Activated CD8-positive, alpha-beta memory T cell treated with anti-CD3 and anti-CD28 coated beads, Interleukin-2, amount 10 ng/mL, durations not matched to agents 7 days and 5 days (primary cell): ENCODE data around the gene GYS1. TPM values are rescaled to one million over a fixed set of nuclear protein-coding genes. Genes with fewer than 3 reads are reported as not detected.

Experiments
- ATAC-seq: fragments of 150-1000 bp; cut with Tn5 transposase; one replicate; pipeline ENCODE4 v1.10.0; 2021; ENCODE audit warnings: moderate library complexity
- CTCF ChIA-PET: fragments of 350-600 bp; sonication (Branson Sonifier 250); formaldehyde crosslinking; loops from one replicate; lab custom pipeline; 2021; ENCODE audit warnings: antibody characterized with exemption; lab: Charles Lee
- DNase-seq: peaks from one replicate; pipeline ENCODE4 v3.0.0-alpha.2; 2020
- H3K27ac Mint-ChIP-seq: one replicate; pipeline ENCODE4 v1.8.0; 2021; ENCODE audit warnings: mild to moderate bottlenecking, mixed read lengths
- H3K27me3 Mint-ChIP-seq: one replicate; pipeline ENCODE4 v1.8.0; 2021; ENCODE audit warnings: mixed read lengths
- H3K36me3 Mint-ChIP-seq: one replicate; pipeline ENCODE4 v1.8.0; 2021; ENCODE audit warnings: mild to moderate bottlenecking, mixed read lengths
- H3K4me1 Mint-ChIP-seq: one replicate; pipeline ENCODE4 v1.8.0; 2021; ENCODE audit warnings: mixed read lengths
- H3K4me3 Mint-ChIP-seq: one replicate; pipeline ENCODE4 v1.8.0; 2021; ENCODE audit warnings: mild to moderate bottlenecking, moderate library complexity, mixed read lengths
- H3K9me3 Mint-ChIP-seq: one replicate; pipeline ENCODE4 v1.8.0; 2022; ENCODE audit warnings: low read depth, mixed read lengths
- total RNA-seq, 2 experiments: library from RNA; stranded (reverse); gene quantifications; one replicate each; pipeline ENCODE4 v1.2.3, GENCODE V29; 2021

Gene GYS1
- total RNA-seq, 2 experiments from 2014 or later = 44.0 to 65.5 TPM

- Mint-ChIP-seq H3K36me3 (peaks cover 40% of the 10 kb centered on the region), H3K9me3 (no peaks in the 10 kb centered on the region), H3K27ac (no peak overlapping the region), H3K4me1 (peaks cover 31% of the 10 kb centered on the region), H3K27me3 (no peaks in the 10 kb centered on the region), H3K4me3 (no peak overlapping the region)
- DNase-seq (peak; percentile 87), ATAC-seq (peak; percentile 52)
- CTCF ChIA-PET = interaction anchor here (0.6 to 3.5 kb wide), 42 partner anchors 9 to 325 kb away, joined by 3 to 31 read pairs (median 6); partner anchors contain the start of genes BAX, CA11, DHDH and GYS1
These were observed 22.1 kb downstream of the GYS1 start for GRCh38 chr19:48970923-48971395.

GRCh38 chr19:48970139-48970766, 22.9 kb downstream of the GYS1 start:
- Mint-ChIP-seq H3K9me3 (no peaks in the 10 kb centered on the region), H3K27ac (no peak overlapping the region)

DNA sequence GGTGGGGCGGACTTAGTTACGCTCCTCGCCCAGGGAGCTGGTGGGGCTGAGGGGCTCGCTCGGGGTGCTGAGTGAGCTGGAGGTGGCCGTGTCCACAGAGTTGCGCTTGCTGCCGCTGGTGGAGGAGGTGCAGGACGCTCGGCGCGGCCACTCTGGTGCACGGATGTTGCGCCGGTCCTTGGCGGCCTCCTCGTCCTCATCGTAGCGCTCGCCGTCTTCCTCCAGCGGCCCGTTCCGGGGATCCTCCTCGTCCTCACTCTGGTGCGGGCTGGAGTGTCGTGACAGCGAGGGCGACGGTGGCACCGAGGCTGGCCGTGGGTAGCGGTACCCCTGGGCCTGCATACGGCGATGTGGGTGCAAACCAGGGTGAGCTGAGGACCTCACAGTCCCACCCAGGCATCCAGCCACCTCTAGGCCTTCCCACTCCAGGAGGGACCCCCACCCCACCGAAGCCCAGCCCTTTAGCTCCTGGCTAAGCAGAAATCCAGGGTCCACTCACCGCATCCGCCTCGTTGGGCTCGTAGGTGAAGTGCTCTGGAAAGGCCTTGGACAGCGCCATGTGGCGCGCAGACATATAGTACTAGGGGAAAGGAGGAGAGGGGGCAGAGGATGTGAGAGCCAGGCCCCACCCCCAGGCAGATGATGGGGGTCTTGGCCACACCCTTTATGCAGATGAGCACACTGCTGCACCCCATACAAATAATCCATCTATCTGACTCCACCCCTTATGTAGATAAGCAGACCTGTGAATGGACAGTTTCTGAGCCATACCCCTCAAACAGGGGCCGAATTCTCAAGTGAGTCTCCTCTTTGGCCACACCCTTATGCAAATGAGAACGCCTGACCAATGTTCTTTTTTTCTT, 23.6 kb downstream of the GYS1 start:
- peaks cover 40% of the 10 kb centered on the region for H3K4me1 Mint-ChIP-seq
- H3K9me3 Mint-ChIP-seq = no peaks in the 10 kb centered on the region
- peak; percentile 44 for DNase-seq
- H3K36me3 Mint-ChIP-seq = peaks cover 43% of the 10 kb centered on the region
- H3K27ac Mint-ChIP-seq = no peak overlapping the region
- no peaks in the 10 kb centered on the region for H3K27me3 Mint-ChIP-seq
- no peak for ATAC-seq
- H3K4me3 Mint-ChIP-seq = no peak overlapping the region
- CTCF ChIA-PET = interaction anchor here (1.0 to 3.5 kb wide), 22 partner anchors 7 to 324 kb away, joined by 3 to 31 read pairs (median 10); partner anchors contain the start of genes CA11, DHDH, GYS1 and NUCB1

More at GRCh38 chr19:48970139-48970766, 22.9 kb downstream of the GYS1 start:
- Mint-ChIP-seq H3K4me1 (peaks cover 34% of the 10 kb centered on the region), H3K36me3 (peaks cover 44% of the 10 kb centered on the region), H3K27me3 (no peaks in the 10 kb centered on the region), H3K4me3 (no peak overlapping the region)
- DNase-seq = no peak
- no peak for ATAC-seq
- CTCF ChIA-PET = interaction anchor here (0.6 to 3.5 kb wide), 43 partner anchors 8 to 324 kb away, joined by 3 to 31 read pairs (median 5); partner anchors contain the start of genes BAX, CA11, DHDH and GYS1

- no peak overlapping the region for H3K4me3 Mint-ChIP-seq
- DNase-seq = no peak
- H3K9me3 Mint-ChIP-seq = no peaks in the 10 kb centered on the region
- peaks cover 47% of the 10 kb centered on the region for H3K4me1 Mint-ChIP-seq
- H3K27me3 Mint-ChIP-seq = no peaks in the 10 kb centered on the region
- no peak overlapping the region for H3K27ac Mint-ChIP-seq
- peaks cover 37% of the 10 kb centered on the region for H3K36me3 Mint-ChIP-seq
- CTCF ChIA-PET = interaction anchor here (1.2 to 3.6 kb wide), 2 partner anchors 20 to 125 kb away, joined by 3 to 20 read pairs; no protein-coding TSS in a partner anchor
- no peak for ATAC-seq
These were observed 24.3 kb downstream of the GYS1 start for GRCh38 chr19:48968813-48969218.

DNA sequence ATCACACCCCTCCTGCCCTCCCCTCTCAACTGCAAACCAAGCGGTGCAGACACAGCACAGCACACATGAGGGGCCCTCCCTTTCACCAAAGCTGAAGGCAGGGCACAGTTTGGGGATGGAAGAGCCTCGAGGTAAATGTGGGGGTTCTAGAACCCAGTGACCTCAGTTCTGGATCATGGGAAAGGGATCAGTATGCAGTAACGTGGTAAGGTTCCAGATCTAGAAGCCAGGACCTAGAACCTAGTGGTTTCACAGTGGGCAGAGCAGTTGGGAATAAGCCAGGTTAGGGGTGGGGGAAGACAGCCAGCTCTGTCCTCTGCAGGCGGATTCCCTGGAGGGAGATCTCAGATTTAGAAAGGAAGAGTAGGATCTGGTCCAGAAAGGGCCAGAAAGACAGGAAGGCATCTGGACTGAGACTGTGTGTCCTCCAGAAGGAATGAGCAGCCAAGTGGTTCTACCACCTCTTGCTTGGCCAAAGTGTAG, 24.9 kb downstream of the GYS1 start:
- Mint-ChIP-seq H3K9me3 (no peaks in the 10 kb centered on the region), H3K36me3 (peaks cover 37% of the 10 kb centered on the region), H3K27ac (peak overlapping the region; percentile 62), H3K4me1 (peaks cover 51% of the 10 kb centered on the region), H3K27me3 (no peaks in the 10 kb centered on the region), H3K4me3 (no peak overlapping the region)
- ATAC-seq (no peak), DNase-seq (peak; percentile 45)
- CTCF ChIA-PET = interaction anchor here (1.2 to 3.6 kb wide), 7 partner anchors 8 to 180 kb away, joined by 3 to 20 read pairs (median 6); partner anchors contain the start of genes BAX, GYS1 and RUVBL2

GRCh38 chr19:48967346-48968178, 25.5 kb downstream of the GYS1 start:
- Mint-ChIP-seq H3K27me3 (no peaks in the 10 kb centered on the region), H3K4me1 (peaks cover 54% of the 10 kb centered on the region), H3K27ac (peak overlapping the region; percentile 62), H3K9me3 (no peaks in the 10 kb centered on the region), H3K36me3 (peaks cover 37% of the 10 kb centered on the region), H3K4me3 (peak overlapping the region; percentile 99)
- CTCF ChIA-PET = interaction anchor here (1.2 to 3.6 kb wide), 6 partner anchors 9 to 179 kb away, joined by 3 to 20 read pairs (median 8); partner anchors contain the start of genes BAX, GYS1 and RUVBL2
- no peak for ATAC-seq
- DNase-seq = peak; percentile 46

GRCh38 chr19:48966541-48967345, 26.4 kb downstream of the GYS1 start:
- Mint-ChIP-seq H3K27me3 (no peaks in the 10 kb centered on the region), H3K27ac (peak overlapping the region; percentile 97), H3K4me3 (peak overlapping the region; percentile 99), H3K36me3 (peaks cover 38% of the 10 kb centered on the region), H3K4me1 (peaks cover 62% of the 10 kb centered on the region), H3K9me3 (no peaks in the 10 kb centered on the region)
- CTCF ChIA-PET = interaction anchor here (1.0 to 3.6 kb wide), 8 partner anchors 10 to 131 kb away, joined by 3 to 20 read pairs (median 4); partner anchors contain the start of genes BAX, GYS1, HSD17B14 and RUVBL2
- DNase-seq = peak; percentile 44
- ATAC-seq = no peak

DNA sequence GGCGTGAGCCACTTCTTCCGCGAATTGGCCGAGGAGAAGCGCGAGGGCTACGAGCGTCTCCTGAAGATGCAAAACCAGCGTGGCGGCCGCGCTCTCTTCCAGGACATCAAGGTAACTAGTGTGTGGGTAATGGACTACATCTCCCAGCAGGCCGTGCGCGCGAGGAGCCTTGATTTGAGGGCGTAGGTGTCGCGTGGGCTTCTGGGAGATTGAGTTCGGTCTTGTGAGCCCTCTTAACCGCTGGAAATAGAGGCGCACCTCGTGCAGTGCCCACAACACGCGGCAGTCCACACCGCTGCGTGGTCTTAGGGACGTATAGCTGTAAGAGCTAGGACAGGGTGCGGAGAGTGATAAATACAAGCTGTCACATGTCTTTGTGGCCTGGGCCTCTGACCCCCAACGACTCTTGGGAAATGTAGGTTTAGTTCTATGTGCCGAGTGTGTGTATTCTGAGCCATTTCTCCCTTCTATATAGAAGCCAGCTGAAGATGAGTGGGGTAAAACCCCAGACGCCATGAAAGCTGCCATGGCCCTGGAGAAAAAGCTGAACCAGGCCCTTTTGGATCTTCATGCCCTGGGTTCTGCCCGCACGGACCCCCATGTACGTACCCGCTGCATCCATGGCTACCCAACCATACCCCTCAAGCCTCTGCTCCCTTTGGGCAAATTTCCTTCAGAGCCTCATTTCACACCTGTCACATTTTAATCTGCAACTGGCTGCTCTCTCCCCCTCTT, 27.1 kb downstream of the GYS1 start:
- H3K36me3 Mint-ChIP-seq = peaks cover 41% of the 10 kb centered on the region
- H3K9me3 Mint-ChIP-seq = no peaks in the 10 kb centered on the region
- CTCF ChIA-PET = interaction anchor here (1.0 to 3.6 kb wide), 6 partner anchors 11 to 130 kb away, joined by 3 to 20 read pairs (median 6); partner anchors contain the start of genes GYS1, HSD17B14 and RUVBL2
- H3K4me1 Mint-ChIP-seq = peaks cover 67% of the 10 kb centered on the region
- H3K27me3 Mint-ChIP-seq = no peaks in the 10 kb centered on the region
- peak; percentile 95 for DNase-seq
- peak; percentile 34 for ATAC-seq
- peak overlapping the region; percentile 97 for H3K27ac Mint-ChIP-seq
- peak overlapping the region; percentile 99 for H3K4me3 Mint-ChIP-seq

DNA sequence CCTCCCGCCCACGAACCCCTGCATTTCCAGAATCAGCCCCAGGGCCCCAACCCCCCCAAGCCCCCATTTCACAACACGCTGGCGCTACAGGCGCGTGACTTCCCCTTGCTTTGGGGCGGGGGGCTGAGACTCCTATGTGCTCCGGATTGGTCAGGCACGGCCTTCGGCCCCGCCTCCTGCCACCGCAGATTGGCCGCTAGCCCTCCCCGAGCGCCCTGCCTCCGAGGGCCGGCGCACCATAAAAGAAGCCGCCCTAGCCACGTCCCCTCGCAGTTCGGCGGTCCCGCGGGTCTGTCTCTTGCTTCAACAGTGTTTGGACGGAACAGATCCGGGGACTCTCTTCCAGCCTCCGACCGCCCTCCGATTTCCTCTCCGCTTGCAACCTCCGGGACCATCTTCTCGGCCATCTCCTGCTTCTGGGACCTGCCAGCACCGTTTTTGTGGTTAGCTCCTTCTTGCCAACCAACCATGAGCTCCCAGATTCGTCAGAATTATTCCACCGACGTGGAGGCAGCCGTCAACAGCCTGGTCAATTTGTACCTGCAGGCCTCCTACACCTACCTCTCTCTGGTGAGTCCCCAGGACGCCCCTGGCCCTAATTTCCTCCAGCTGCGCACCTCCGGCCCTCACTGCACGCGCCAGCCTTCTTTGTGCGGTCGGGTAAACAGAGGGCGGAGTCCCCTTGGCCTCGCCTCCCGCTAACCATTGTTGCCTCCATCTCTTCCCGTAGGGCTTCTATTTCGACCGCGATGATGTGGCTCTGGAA, 27.9 kb downstream of the GYS1 start, which contains the start of gene FTL:
Gene FTL (plus strand): TSS at position 270 of the 766 bp plus-strand sequence. CDS start 199 bp downstream, at position 469.
- peaks cover 67% of the 10 kb centered on the region for H3K4me1 Mint-ChIP-seq
- DNase-seq (peak; percentile 96), ATAC-seq (peak; percentile 70)
- CTCF ChIA-PET = interaction anchor here (1.2 to 3.6 kb wide), 4 partner anchors 18 to 122 kb away, joined by 3 to 20 read pairs (median 12); partner anchors contain the start of genes GYS1 and RUVBL2
- H3K27ac Mint-ChIP-seq = peak within 1 kb of the TSS; percentile 97
- H3K27me3 Mint-ChIP-seq = no peaks in the 10 kb centered on the region
- peaks cover 41% of the 10 kb centered on the region for H3K36me3 Mint-ChIP-seq
- peak within 1 kb of the TSS; percentile 99 for H3K4me3 Mint-ChIP-seq
- H3K9me3 Mint-ChIP-seq = no peaks in the 10 kb centered on the region
